Gastroesophageal sphincter (tissue), 3 donors: ENCODE data around the gene NFYA.

Experiments
- POLR2AphosphoS5 ChIP-seq: sonication (generic); formaldehyde crosslinking; IDR thresholded peaks from one replicate; pipeline ENCODE4 v1.6.1; 2017; ENCODE audit warnings: antibody characterized with exemption
- TF ChIP-seq, protein P1 (sequence below), 4 experiments: fragments of 200-600 bp in 2 of 4; fragments of 450-650 bp in 2 of 4; sonication (generic) in 1 of 4; IDR thresholded peaks; one replicate each; pipeline ENCODE4 v1.5.1; 2017 to 2019; ENCODE audit warnings: antibody characterized with exemption in 4 of 4, mild to moderate bottlenecking in 2 of 4, moderate library complexity in 2 of 4

GRCh38 chr6:41055149-41055548 is 17.6 kb upstream of the NFYA start:
- TF ChIP-seq, protein P1, sequence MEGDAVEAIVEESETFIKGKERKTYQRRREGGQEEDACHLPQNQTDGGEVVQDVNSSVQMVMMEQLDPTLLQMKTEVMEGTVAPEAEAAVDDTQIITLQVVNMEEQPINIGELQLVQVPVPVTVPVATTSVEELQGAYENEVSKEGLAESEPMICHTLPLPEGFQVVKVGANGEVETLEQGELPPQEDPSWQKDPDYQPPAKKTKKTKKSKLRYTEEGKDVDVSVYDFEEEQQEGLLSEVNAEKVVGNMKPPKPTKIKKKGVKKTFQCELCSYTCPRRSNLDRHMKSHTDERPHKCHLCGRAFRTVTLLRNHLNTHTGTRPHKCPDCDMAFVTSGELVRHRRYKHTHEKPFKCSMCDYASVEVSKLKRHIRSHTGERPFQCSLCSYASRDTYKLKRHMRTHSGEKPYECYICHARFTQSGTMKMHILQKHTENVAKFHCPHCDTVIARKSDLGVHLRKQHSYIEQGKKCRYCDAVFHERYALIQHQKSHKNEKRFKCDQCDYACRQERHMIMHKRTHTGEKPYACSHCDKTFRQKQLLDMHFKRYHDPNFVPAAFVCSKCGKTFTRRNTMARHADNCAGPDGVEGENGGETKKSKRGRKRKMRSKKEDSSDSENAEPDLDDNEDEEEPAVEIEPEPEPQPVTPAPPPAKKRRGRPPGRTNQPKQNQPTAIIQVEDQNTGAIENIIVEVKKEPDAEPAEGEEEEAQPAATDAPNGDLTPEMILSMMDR (IDR thresholded peaks at IDR 0.05) = no peak
- no peak for TF ChIP-seq POLR2AphosphoS5
